Brain microvascular endothelial cell (primary cell): ENCODE data around the gene GCKR.

Source experiments
- DNase-seq: peaks from one replicate; pipeline ENCODE4 v3.0.0-alpha.2; 2020
- H3K27ac ChIP-seq: fragments of 250-450 bp; sonication (Bioruptor Pico); 2 replicates; pipeline ENCODE4 v1.5.1; 2020; ENCODE audit warnings: mild to moderate bottlenecking, moderate library complexity
- H3K27me3 ChIP-seq: fragments of 250-450 bp; sonication (Bioruptor Pico); replicated peaks from 2 replicates; pipeline ENCODE4 v1.5.1; 2020; ENCODE audit warnings: mild to moderate bottlenecking
- H3K36me3 ChIP-seq: fragments of 250-450 bp; sonication (Bioruptor Pico); replicated peaks from 2 replicates; pipeline ENCODE4 v1.5.1; 2020; ENCODE audit warnings: mild to moderate bottlenecking
- H3K4me3 ChIP-seq: 2 replicates; pipeline ENCODE4 v1.5.1; 2011; ENCODE audit warnings: low read depth, mild to moderate bottlenecking, control low read depth, low read length, moderate library complexity
- CTCF ChIP-seq: IDR thresholded peaks from 2 replicates; pipeline ENCODE4 v1.5.1; 2011; ENCODE audit warnings: low read depth, mild to moderate bottlenecking, moderate library complexity, low read length, control low read depth, inconsistent platforms; ENCODE audit errors: missing control alignments
- in situ Hi-C: cut with HindIII; loops from 2 replicates; pipeline ENCODE4 v1.10.0; 2017; ENCODE audit warnings: low sequenced_read_pairs, low pct_ligation_motif_present

GCKR gene

GRCh38 chr2:27569398-27569797 lies 72.8 kb downstream of the GCKR start:
- no peak for TF ChIP-seq CTCF
- H3K4me3 ChIP-seq, result no peak overlapping the region
- in situ Hi-C loops, result no loop called here

GRCh38 chr2:27571197-27571596 lies 74.6 kb downstream of the GCKR start:
- Histone ChIP-seq H3K27me3 (no peaks in the 10 kb centered on the region), H3K4me3 (no peak overlapping the region), H3K36me3 (no peaks in the 10 kb centered on the region), H3K27ac (no peak overlapping the region)
- in situ Hi-C loops, result no loop called here
- TF ChIP-seq CTCF, result no peak
- no peak for DNase-seq

More at GRCh38 chr2:27569398-27569797, 72.8 kb downstream of the GCKR start:
- Histone ChIP-seq H3K27ac (no peak overlapping the region), H3K36me3 (no peaks in the 10 kb centered on the region), H3K27me3 (no peaks in the 10 kb centered on the region)
- DNase-seq, result no peak

- Histone ChIP-seq H3K4me3 (no peak overlapping the region), H3K36me3 (no peaks in the 10 kb centered on the region), H3K27ac (no peak overlapping the region), H3K27me3 (no peaks in the 10 kb centered on the region)
- TF ChIP-seq CTCF, result no peak
- in situ Hi-C loops, result no loop called here
- DNase-seq, result no peak
Measured at GRCh38 chr2:27571681-27572080, 75.0 kb downstream of the GCKR start.

GRCh38 chr2:27572439-27572838 lies 75.8 kb downstream of the GCKR start:
- DNase-seq, result no peak
- no peak overlapping the region for H3K4me3 ChIP-seq
- no peaks in the 10 kb centered on the region for H3K27me3 ChIP-seq
- TF ChIP-seq CTCF, result no peak
- no peak overlapping the region for H3K27ac ChIP-seq
- H3K36me3 ChIP-seq, result no peaks in the 10 kb centered on the region
- in situ Hi-C loops, result no loop called here

GRCh38 chr2:27572998-27573429 lies 76.4 kb downstream of the GCKR start:
- no peaks in the 10 kb centered on the region for H3K27me3 ChIP-seq
- TF ChIP-seq CTCF, result no peak
- in situ Hi-C loops, result no loop called here
- DNase-seq, result no peak
- no peak overlapping the region for H3K27ac ChIP-seq
- no peaks in the 10 kb centered on the region for H3K36me3 ChIP-seq
- H3K4me3 ChIP-seq, result no peak overlapping the region
